Ovary (tissue), 9 donors: ENCODE measurements around the gene BIRC6. TPM values are rescaled to one million over a fixed set of nuclear protein-coding genes. Genes with fewer than 3 reads are reported as not detected.

Experiments used
- DNase-seq, 5 donors: peaks; one replicate each; pipeline ENCODE4 v3.0.0-alpha.2; 2019 to 2020
- H3K27ac ChIP-seq, 2 donors: fragments of 200-600 bp; one replicate each; pipeline versions ENCODE4 v1.5.1 to v1.8.0; 2019 to 2022
- H3K27me3 ChIP-seq: fragments of 200-600 bp; one replicate; pipeline ENCODE4 v1.8.0; 2022
- H3K36me3 ChIP-seq: fragments of 200-600 bp; sonication (generic); one replicate; pipeline ENCODE4 v1.5.1; 2019
- H3K4me1 ChIP-seq: one replicate; pipeline ENCODE4 v1.8.1; 2013; ENCODE audit warnings: mild to moderate bottlenecking, moderate library complexity; ENCODE audit not compliant: insufficient read depth
- H3K4me3 ChIP-seq: fragments of 200-600 bp; sonication (generic); one replicate; pipeline ENCODE4 v1.5.1; 2017
- H3K9me3 ChIP-seq, 2 donors: fragments of 200-600 bp in 1 of 2; sonication (generic) in 1 of 2; one replicate each; pipeline versions ENCODE4 v1.5.1 to v1.8.1; 2013 to 2019; ENCODE audit warnings: mild to moderate bottlenecking in 1 of 2, moderate library complexity in 1 of 2
- CTCF ChIP-seq, 3 donors: fragments of 450-650 bp in 2 of 3; fragments of 200-600 bp in 1 of 3; IDR thresholded peaks; one replicate each; pipeline versions ENCODE4 v1.5.1 to v1.8.0; 2016 to 2022; ENCODE audit warnings: antibody characterized with exemption in 3 of 3, mild to moderate bottlenecking in 1 of 3
- EP300 ChIP-seq: sonication (generic); formaldehyde crosslinking; IDR thresholded peaks from one replicate; pipeline ENCODE4 v1.6.1; 2017; ENCODE audit warnings: antibody characterized with exemption
- POLR2A ChIP-seq: fragments of 450-650 bp; IDR thresholded peaks from one replicate; pipeline ENCODE4 v1.6.1; 2017; ENCODE audit warnings: antibody characterized with exemption, mild to moderate bottlenecking, moderate library complexity
- WGBS, 3 donors: extraction: QIAGEN DNeasy Blood & Tissue Kit in 1 of 3; methylation state at CpG; one replicate each; pipeline versions ENCODE4 v1.1.5 to v1.1.7; 2013 to 2017; 5-methylcytosine and 5-hydroxymethylcytosine counted together
- intact Hi-C, 4 donors: fragments of 100-400 bp; cut with DNase I; formaldehyde crosslinking; loops; one replicate each; pipeline versions ENCODE4 v1.11.0 to v1.15.1; 2022 to 2023
- polyA plus RNA-seq, 2 donors: library from polyadenylated mRNA; stranded (reverse); fragments of 200-250 nt in 1 of 2; fragments of 350-450 nt in 1 of 2; fragmentation: Illumina TruSeq in 1 of 2; extraction: RNeasy Lipid Tissue Mini Kit (QIAGEN cat#74804) in 1 of 2; gene quantifications; one replicate each; pipeline ENCODE4 v1.2.3, GENCODE V29; 2013 to 2014
- total RNA-seq, 7 donors: library from RNA; depleted of rRNA in 2 of 7; stranded (reverse); fragments of >200 nt in 2 of 7; fragmentation: NEBNext Ultra II Directional in 3 of 7; extraction: Animal tissue kit (Norgen Biotek cat#: 25700) in 3 of 7; gene quantifications; one replicate each; pipeline versions ENCODE4 v1.1.0 to v1.2.4, GENCODE V29; 2016 to 2023
- donor health status: DM: no; HTN: no; CAD: no; lungs with moderate emphysema.
- donor health status: DM: no; HTN: no; CAD: no.
- donor health status: Bipolar disorder and iron deficiency.
- donor health status: DM: yes; HTN: yes; CAD: no.
- donor health status: DM: no; HTN: no; CAD: no.
- donor health status: DM: yes; HTN: yes; CAD: no.

Gene BIRC6
- total and polyA plus RNA-seq, 9 donors = 24.0 to 125 (median 92.2) TPM

GRCh38 chr2:32626639-32627221 lies 269.9 kb downstream of the BIRC6 start:
- no peaks in the 10 kb centered on the region for H3K9me3 ChIP-seq
- no peak for DNase-seq
- no peak for TF ChIP-seq EP300
- no peak for TF ChIP-seq CTCF (IDR thresholded peaks at IDR 0.05)
- TF ChIP-seq POLR2A = no peak
- WGBS, 3 donors = 44 to 57% (median 51%) methylated on average over 13 of the region's 13 CpGs
- no peaks in the 10 kb centered on the region for H3K36me3 ChIP-seq
- H3K27me3 ChIP-seq = no peaks in the 10 kb centered on the region
- H3K4me3 ChIP-seq = peak overlapping the region; percentile 79
- H3K27ac ChIP-seq = no peak overlapping the region
- intact Hi-C loops = no loop called here
- H3K4me1 ChIP-seq = peaks cover 7% of the 10 kb centered on the region

GRCh38 chr2:32627441-32627813 lies 270.6 kb downstream of the BIRC6 start:
- Histone ChIP-seq H3K27ac (no peak overlapping the region), H3K9me3 (no peaks in the 10 kb centered on the region), H3K4me3 (peak overlapping the region; percentile 79), H3K27me3 (no peaks in the 10 kb centered on the region), H3K36me3 (no peaks in the 10 kb centered on the region), H3K4me1 (peaks cover 5% of the 10 kb centered on the region)
- no peak for TF ChIP-seq EP300
- TF ChIP-seq POLR2A = no peak
- peak in 1 of 3 donors; percentile 14 for TF ChIP-seq CTCF (IDR thresholded peaks at IDR 0.05)
- 0 to 2% (median 0%) methylated on average over 16 of the region's 16 CpGs for WGBS, 3 donors
- intact Hi-C loops = no loop called here
- DNase-seq = peak; percentile 24 to 64 (median 56)

- TF ChIP-seq CTCF (IDR thresholded peaks at IDR 0.05) = no peak
- no peak for TF ChIP-seq POLR2A
- 0 to 1% (median 0%) methylated on average over 39 of the region's 39 CpGs for WGBS, 3 donors
- H3K4me3 ChIP-seq = peak within 1 kb of the TSS; percentile 79
- DNase-seq = peak; percentile 92 to 97 (median 95)
- no peaks in the 10 kb centered on the region for H3K27me3 ChIP-seq
- intact Hi-C loops = no loop called here
- H3K9me3 ChIP-seq = no peaks in the 10 kb centered on the region
- H3K4me1 ChIP-seq = peaks cover 5% of the 10 kb centered on the region
- no peaks in the 10 kb centered on the region for H3K36me3 ChIP-seq
- H3K27ac ChIP-seq = peak within 1 kb of the TSS in 1 of 2 donors; percentile 24
Measured at GRCh38 chr2:32627814-32628579, 271.2 kb downstream of the BIRC6 start, which contains the start of gene TTC27. TTC27 (plus strand) TSS chr2:32628050; CDS start chr2:32628293, 243 bp downstream.

DNA sequence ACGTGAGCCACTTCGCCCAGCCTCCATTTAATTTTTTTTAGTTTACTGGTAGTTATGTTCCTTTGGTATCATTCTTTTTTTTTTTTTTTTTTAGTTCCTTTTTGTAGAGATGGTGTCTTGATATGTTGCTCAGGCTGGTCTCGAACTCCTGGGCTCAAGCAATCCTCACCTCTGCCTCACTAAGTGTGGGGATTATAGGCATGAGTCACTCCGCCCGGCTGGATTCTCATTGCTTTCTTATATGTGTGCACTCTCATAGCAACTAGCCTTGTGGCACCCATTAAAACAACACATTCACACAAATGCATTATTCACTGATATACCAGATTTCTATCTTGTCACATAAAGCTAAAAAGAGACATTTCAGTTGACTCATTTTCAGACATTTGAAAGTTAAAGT lies 275.3 kb downstream of the BIRC6 start:
- no peak overlapping the region for H3K27ac ChIP-seq
- intact Hi-C loops = no loop called here
- H3K4me3 ChIP-seq = no peak overlapping the region
- no peaks in the 10 kb centered on the region for H3K9me3 ChIP-seq
- no peaks in the 10 kb centered on the region for H3K27me3 ChIP-seq
- WGBS, 3 donors = 86 to 93% (median 90%) methylated on average over 5 of the region's 5 CpGs
- peaks cover 5% of the 10 kb centered on the region for H3K4me1 ChIP-seq
- DNase-seq = no peak
- no peaks in the 10 kb centered on the region for H3K36me3 ChIP-seq
- TF ChIP-seq CTCF (IDR thresholded peaks at IDR 0.05) = no peak
- TF ChIP-seq POLR2A = no peak
- no peak for TF ChIP-seq EP300
